Fibroblast of the aortic adventitia (primary cell): ENCODE data around the gene GPR143. TPM values are rescaled to one million over a fixed set of nuclear protein-coding genes. Genes with fewer than 3 reads are reported as not detected.

Experiments used
- DNase-seq: peaks from one replicate; pipeline ENCODE4 v3.0.0-alpha.2; 2010; ENCODE audit warnings: low read depth
- H3K4me3 ChIP-seq: 2 replicates; pipeline ENCODE4 v1.5.1; 2011; ENCODE audit warnings: low read depth, mild to moderate bottlenecking, control low read depth, low read length, moderate library complexity
- total RNA-seq: library from RNA; depleted of rRNA; stranded (reverse); fragments of >200 nt; gene quantifications from 2 replicates; pipeline ENCODE4 v1.2.3, GENCODE V29; 2012; ENCODE audit warnings: low replicate concordance
- TF ChIP-seq, protein P1 (sequence below): IDR thresholded peaks from 2 replicates; pipeline ENCODE4 v1.5.1; 2011; ENCODE audit warnings: mild to moderate bottlenecking, low read length, control low read depth, inconsistent platforms; ENCODE audit not compliant: insufficient read depth

The GPR143 gene
- total RNA-seq, 1 donor: not detected

GRCh38 chrX:9737363-9737762 is 28.3 kb downstream of the GPR143 start:
- TF ChIP-seq, protein P1, sequence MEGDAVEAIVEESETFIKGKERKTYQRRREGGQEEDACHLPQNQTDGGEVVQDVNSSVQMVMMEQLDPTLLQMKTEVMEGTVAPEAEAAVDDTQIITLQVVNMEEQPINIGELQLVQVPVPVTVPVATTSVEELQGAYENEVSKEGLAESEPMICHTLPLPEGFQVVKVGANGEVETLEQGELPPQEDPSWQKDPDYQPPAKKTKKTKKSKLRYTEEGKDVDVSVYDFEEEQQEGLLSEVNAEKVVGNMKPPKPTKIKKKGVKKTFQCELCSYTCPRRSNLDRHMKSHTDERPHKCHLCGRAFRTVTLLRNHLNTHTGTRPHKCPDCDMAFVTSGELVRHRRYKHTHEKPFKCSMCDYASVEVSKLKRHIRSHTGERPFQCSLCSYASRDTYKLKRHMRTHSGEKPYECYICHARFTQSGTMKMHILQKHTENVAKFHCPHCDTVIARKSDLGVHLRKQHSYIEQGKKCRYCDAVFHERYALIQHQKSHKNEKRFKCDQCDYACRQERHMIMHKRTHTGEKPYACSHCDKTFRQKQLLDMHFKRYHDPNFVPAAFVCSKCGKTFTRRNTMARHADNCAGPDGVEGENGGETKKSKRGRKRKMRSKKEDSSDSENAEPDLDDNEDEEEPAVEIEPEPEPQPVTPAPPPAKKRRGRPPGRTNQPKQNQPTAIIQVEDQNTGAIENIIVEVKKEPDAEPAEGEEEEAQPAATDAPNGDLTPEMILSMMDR: no peak
- DNase-seq: no peak
- no peak overlapping the region for H3K4me3 ChIP-seq

- DNase-seq: no peak
Measured at GRCh38 chrX:9730752-9731151, 34.9 kb downstream of the GPR143 start.

DNA sequence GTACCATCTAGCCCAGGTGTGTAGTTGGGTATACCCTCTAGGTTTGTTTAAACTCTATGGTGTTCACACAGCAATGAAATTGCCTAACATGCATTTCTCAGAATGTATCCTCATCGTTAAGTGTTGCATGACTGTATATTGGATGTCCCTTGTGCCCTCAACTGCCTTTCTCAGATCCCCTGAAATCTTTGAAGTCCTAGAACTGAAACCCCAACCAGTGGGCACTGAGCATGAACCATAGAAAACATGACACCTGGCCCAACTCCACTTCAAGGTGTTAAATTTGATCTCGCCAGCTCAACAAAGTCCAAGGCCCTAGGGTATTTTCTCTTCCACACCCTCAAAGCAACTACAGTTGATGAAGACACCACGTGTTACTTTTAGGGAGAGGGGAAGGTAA is 35.6 kb downstream of the GPR143 start:
- TF ChIP-seq, protein P1: no peak
- DNase-seq: no peak
- no peak overlapping the region for H3K4me3 ChIP-seq

More at GRCh38 chrX:9730752-9731151, 34.9 kb downstream of the GPR143 start:
- no peak overlapping the region for H3K4me3 ChIP-seq
- TF ChIP-seq, protein P1: no peak

DNA sequence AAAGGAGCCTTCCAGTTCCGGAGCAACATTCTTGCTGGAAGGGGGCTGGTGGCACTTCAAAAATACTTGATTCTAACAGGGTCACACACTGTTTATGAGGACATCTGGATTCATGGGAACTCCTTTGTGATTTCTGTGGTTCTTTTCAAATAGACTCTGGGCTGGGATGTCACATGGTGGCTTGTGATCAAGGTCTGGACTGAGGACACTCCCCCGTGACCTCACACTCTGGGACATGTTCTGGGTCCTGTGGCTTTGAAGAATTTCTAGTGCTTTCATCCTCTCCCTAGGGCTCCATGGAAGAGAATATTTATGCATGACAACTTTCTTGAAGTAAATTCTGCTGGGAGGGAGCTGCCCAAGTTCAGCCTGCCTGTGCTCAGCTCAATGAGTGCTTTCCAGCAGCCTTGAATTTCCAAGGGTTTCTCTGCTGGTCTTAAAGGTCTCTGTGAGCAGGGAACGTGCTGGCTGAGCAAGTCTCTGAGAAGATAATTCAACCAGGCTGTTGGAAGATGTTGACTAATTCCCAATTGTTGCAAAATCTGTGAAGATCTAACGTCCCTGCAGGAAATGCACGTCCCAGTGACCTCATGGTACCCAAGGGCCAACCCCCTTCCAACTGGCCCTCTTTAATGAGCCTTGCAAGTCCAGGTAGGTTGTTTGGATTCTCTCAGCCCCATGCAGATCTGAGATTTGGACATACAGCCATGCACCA is 36.3 kb downstream of the GPR143 start:
- H3K4me3 ChIP-seq: no peak overlapping the region
- no peak for DNase-seq
- TF ChIP-seq, protein P1: no peak

DNA sequence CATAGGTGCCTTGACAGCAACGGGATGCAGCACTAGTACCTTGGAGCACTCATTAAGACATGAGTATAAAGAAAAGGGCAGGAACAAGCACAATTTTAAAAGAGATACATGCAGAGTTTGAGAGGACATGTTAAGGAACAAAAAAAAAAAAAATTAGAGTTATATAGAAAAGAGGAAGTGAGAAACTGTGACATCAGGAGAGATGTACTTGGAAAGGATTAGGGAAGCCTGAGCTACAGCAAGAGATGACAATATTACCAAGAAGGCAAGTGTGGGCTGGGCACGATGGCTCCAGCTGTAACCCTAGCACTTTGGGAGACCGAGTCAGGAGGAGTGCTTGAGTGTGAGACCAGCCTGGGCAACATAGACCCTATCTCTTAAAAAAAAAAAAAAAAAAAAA is 37.4 kb downstream of the GPR143 start:
- H3K4me3 ChIP-seq: no peak overlapping the region
- no peak for DNase-seq
- TF ChIP-seq, protein P1: no peak

GRCh38 chrX:9724711-9725110 is 40.9 kb downstream of the GPR143 start:
- no peak for DNase-seq
- H3K4me3 ChIP-seq: no peak overlapping the region
- TF ChIP-seq, protein P1: no peak

DNA sequence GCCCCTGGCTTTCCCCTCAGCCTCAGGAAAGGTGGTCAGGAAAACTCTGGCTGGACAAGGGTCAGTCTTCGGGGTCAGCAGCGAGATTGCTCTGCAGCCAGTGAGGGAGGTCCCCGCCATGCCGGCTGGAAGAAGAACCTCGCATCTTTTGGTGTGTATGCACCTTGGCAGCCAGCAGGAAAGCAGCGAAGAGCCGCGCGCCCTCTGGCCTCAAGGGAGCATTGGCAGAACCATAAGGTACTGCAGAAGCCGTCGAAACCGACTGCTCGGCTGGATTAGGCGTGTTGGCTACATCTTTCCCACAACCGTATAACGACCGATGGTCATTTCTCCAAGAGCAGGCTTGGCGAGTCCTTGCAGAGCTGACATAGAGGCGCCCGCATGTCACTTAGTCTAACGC is 48.3 kb downstream of the GPR143 start:
- TF ChIP-seq, protein P1: no peak
- no peak overlapping the region for H3K4me3 ChIP-seq
- DNase-seq: no peak
